A549 (cell line): Measurements from ENCODE around the gene COPS4. TPM values are rescaled to one million over a fixed set of nuclear protein-coding genes. Genes with fewer than 3 reads are reported as not detected.
A peak's percentile ranks its signal among the peaks of the same experiment; 100 is the strongest.

Source experiments
- ATAC-seq, 2 experiments: fragments of 200-7000 bp in 1 of 2; fragments of >200 bp in 1 of 2; cut with Nextera tagmentation in 1 of 2; cut with Tn5 transposase in 1 of 2; 3 replicates each; pipeline versions ENCODE4 v1.8.0 to v1.9.1; 2018 to 2020; ENCODE audit warnings: mild to moderate bottlenecking in 1 of 2, moderate library complexity in 1 of 2
- CTCF ChIA-PET: fragments of 300-600 bp; sonication (Branson Sonifier 250); formaldehyde crosslinking; extraction: SDS; loops from one replicate; lab custom pipeline; 2021; ENCODE audit warnings: antibody characterized with exemption, inconsistent platforms; lab: Yijun Ruan, JAX
- POLR2A ChIA-PET: fragments of 350-600 bp; formaldehyde crosslinking; extraction: SDS; loops from one replicate; lab custom pipeline; 2021; ENCODE audit warnings: antibody characterized with exemption, inconsistent platforms; lab: Yijun Ruan, JAX
- DNase-seq, 2 experiments: peaks; one replicate each; pipeline versions ENCODE4 v3.0.0 to v3.0.0-alpha.2; 2011 to 2016; ENCODE audit warnings: low read depth in 1 of 2, low spot score in 1 of 2
- FAIRE-seq: peaks from 2 replicates; lab custom pipeline; 2011; peaks lifted over from hg19 to GRCh38; lab: Jason Lieb, UNC
- H3K27ac ChIP-seq, 2 experiments: fragments of >200 bp; sonication (Bioruptor Twin); formaldehyde crosslinking; 3 replicates each; pipeline ENCODE4 v1.5.1; 2016 to 2017
- H3K4me1 ChIP-seq: fragments of >200 bp; sonication (Bioruptor Twin); formaldehyde crosslinking; 3 replicates; pipeline ENCODE4 v1.6.1; 2016
- H3K4me2 ChIP-seq: fragments of >200 bp; sonication (Bioruptor Twin); formaldehyde crosslinking; 3 replicates; pipeline ENCODE4 v1.6.1; 2016
- H3K4me3 ChIP-seq: fragments of >200 bp; sonication (Bioruptor Twin); formaldehyde crosslinking; 3 replicates; pipeline ENCODE4 v1.5.1; 2016
- H3K9me3 ChIP-seq: fragments of >200 bp; sonication (Bioruptor Twin); formaldehyde crosslinking; 3 replicates; pipeline ENCODE4 v1.6.1; 2016
- CBX2 ChIP-seq: fragments of 200-600 bp; sonication (generic); IDR thresholded peaks from 2 replicates; pipeline ENCODE4 v1.6.1; 2016; ENCODE audit warnings: low read depth, mild to moderate bottlenecking, borderline replicate concordance
- CEBPB ChIP-seq, 2 experiments: fragments of >200 bp in 1 of 2; sonication (Bioruptor Twin) in 1 of 2; formaldehyde crosslinking in 1 of 2; IDR thresholded peaks; 2 replicates each; pipeline ENCODE4 v1.6.1; 2012 to 2016
- CHD2 ChIP-seq: fragments of 150-350 bp; IDR thresholded peaks from 2 replicates; pipeline ENCODE4 v1.6.1; 2014; ENCODE audit warnings: low read length; ENCODE audit not compliant: partially characterized antibody
- CTCF ChIP-seq: fragments of >200 bp; sonication (Bioruptor Twin); formaldehyde crosslinking; IDR thresholded peaks from 3 replicates; pipeline ENCODE4 v1.5.1; 2016
- ELK1 ChIP-seq: fragments of 150-350 bp; IDR thresholded peaks from 2 replicates; pipeline ENCODE4 v1.6.1; 2014; ENCODE audit warnings: low read depth, mild to moderate bottlenecking, low read length
- FOSL2 ChIP-seq, 2 experiments: fragments of 450-650 bp in 1 of 2; fragments of >200 bp in 1 of 2; sonication (Bioruptor Twin) in 1 of 2; formaldehyde crosslinking; IDR thresholded peaks; 2 replicates each; pipeline versions ENCODE4 v1.5.0 to v1.6.1; 2016 to 2020; ENCODE audit warnings: mild to moderate bottlenecking in 1 of 2, moderate library complexity in 1 of 2
- JUNB ChIP-seq: fragments of >200 bp; sonication (Bioruptor Twin); formaldehyde crosslinking; IDR thresholded peaks from 2 replicates; pipeline ENCODE4 v1.6.1; 2016
- KDM1A ChIP-seq: fragments of 200-600 bp; sonication (generic); IDR thresholded peaks from 2 replicates; pipeline ENCODE4 v1.6.1; 2016; ENCODE audit warnings: low read depth, mild to moderate bottlenecking
- MAFK ChIP-seq: fragments of 450-650 bp; IDR thresholded peaks from 2 replicates; pipeline ENCODE4 v1.6.1; 2014; ENCODE audit not compliant: partially characterized antibody
- NFE2L2 ChIP-seq: fragments of 150-350 bp; conservative IDR thresholded peaks from 2 replicates; pipeline ENCODE4 v1.6.1; 2014; ENCODE audit warnings: low read length
- PHF8 ChIP-seq: fragments of 200-600 bp; sonication (generic); IDR thresholded peaks from 2 replicates; pipeline ENCODE4 v1.6.1; 2016; ENCODE audit warnings: low read depth, mild to moderate bottlenecking, antibody characterized with exemption, moderate library complexity, borderline replicate concordance
- POLR2A ChIP-seq: IDR thresholded peaks from 2 replicates; pipeline ENCODE4 v1.6.1; 2012; ENCODE audit warnings: mild to moderate bottlenecking, low read length
- POLR2AphosphoS2 ChIP-seq: conservative IDR thresholded peaks from 2 replicates; pipeline ENCODE4 v1.6.1; 2012; ENCODE audit warnings: low read length, improper control_type of control experiment, inconsistent platforms
- RAD21 ChIP-seq, 2 experiments: fragments of >200 bp in 1 of 2; sonication (Bioruptor Twin) in 1 of 2; formaldehyde crosslinking in 1 of 2; IDR thresholded peaks in 1 of 2; conservative IDR thresholded peaks in 1 of 2; 2 replicates in 1 of 2; 3 replicates in 1 of 2; pipeline ENCODE4 v1.6.1; 2012 to 2018; ENCODE audit warnings: inconsistent platforms in 1 of 2
- TFCP2L1 ChIP-seq: fragments of 250-450 bp; sonication (Bioruptor Pico); IDR thresholded peaks from 2 replicates; pipeline ENCODE4 v1.5.0; 2021; ENCODE audit warnings: mild to moderate bottlenecking
- USF2 ChIP-seq: fragments of 450-650 bp; IDR thresholded peaks from 2 replicates; pipeline ENCODE4 v1.6.1; 2014; ENCODE audit warnings: antibody characterized with exemption
- ZC3H11A ChIP-seq: fragments of 450-650 bp; IDR thresholded peaks from 2 replicates; pipeline ENCODE4 v1.6.1; 2014; ENCODE audit warnings: antibody characterized with exemption, mild to moderate bottlenecking
- WGBS: methylation state at CpG from one replicate; pipeline ENCODE4 v1.1.6; 2017; ENCODE audit errors: missing lambda C conversion rate; 5-methylcytosine and 5-hydroxymethylcytosine counted together
- polyA plus RNA-seq, 4 experiments: library from polyadenylated mRNA; depleted of rRNA in 3 of 4; stranded (reverse); fragments of >200 nt; fragmentation: RNase III in 1 of 4; extraction: RNeasy Plus Mini Kit Qiagen cat#74134 plus additional on column Dnase treatment in 1 of 4; gene quantifications; 2 replicates in 3 of 4; 3 replicates in 1 of 4; pipeline ENCODE4 v1.2.3, GENCODE V29; 2011 to 2017

Gene COPS4
- polyA plus RNA-seq, 2 of the 4 experiments (the other 2 are of a cell fraction): 36.5 to 36.8 TPM

- ChIA-PET CTCF (interaction anchor here (1.0 kb wide), 1 partner anchor 48 kb away, joined by 3 read pairs; no protein-coding TSS in a partner anchor), POLR2A (interaction anchor here (0.5 kb wide), 1 partner anchor 47 kb away, joined by 4 read pairs; no protein-coding TSS in a partner anchor)
- 98% methylated on average over 4 of the region's 4 CpGs for WGBS
- peaks cover 16% of the 10 kb centered on the region for H3K4me1 ChIP-seq
- FAIRE-seq: no peak
- no peaks in the 10 kb centered on the region for H3K9me3 ChIP-seq
- H3K27ac ChIP-seq: no peak overlapping the region
- ATAC-seq: no peak
- DNase-seq: no peak
- H3K4me2 ChIP-seq: no peak overlapping the region
- no peak overlapping the region for H3K4me3 ChIP-seq
- TF ChIP-seq ELK1 (no peak), CTCF (no peak), PHF8 (no peak), RAD21 (conservative IDR thresholded peaks at IDR 0.05 in 1 of 2, IDR thresholded peaks at IDR 0.05 in 1 of 2) (no peak), ZC3H11A (no peak)
These were observed 27.8 kb downstream of the COPS4 start for GRCh38 chr4:83062739-83063138.

- ChIA-PET CTCF (no interaction called here), POLR2A (no interaction called here)
- WGBS: 89% methylated on average over 1 of the region's 1 CpG
- ATAC-seq (no peak), FAIRE-seq (no peak), DNase-seq (no peak)
- no peak overlapping the region for H3K4me2 ChIP-seq
- TF ChIP-seq MAFK: no peak
- TF ChIP-seq CBX2: no peak
- TF ChIP-seq TFCP2L1 (CRISPR knock-in tag): no peak
- no peak for TF ChIP-seq CEBPB (IDR thresholded peaks at IDR 0.05)
- TF ChIP-seq JUNB: no peak
- TF ChIP-seq POLR2A: no peak
- TF ChIP-seq USF2: no peak
- no peak for TF ChIP-seq CHD2
- no peak for TF ChIP-seq KDM1A
- no peak for TF ChIP-seq POLR2AphosphoS2
- no peak for TF ChIP-seq ELK1
- H3K27ac ChIP-seq: no peak overlapping the region
- peaks cover 19% of the 10 kb centered on the region for H3K4me1 ChIP-seq
- no peaks in the 10 kb centered on the region for H3K9me3 ChIP-seq
- H3K4me3 ChIP-seq: no peak overlapping the region
These were observed 30.3 kb downstream of the COPS4 start for GRCh38 chr4:83065266-83065665.

- FAIRE-seq (no peak), DNase-seq (peak in 1 of 2 experiments; percentile 20), ATAC-seq (peak in 1 of 2 experiments; percentile 74; a peak in 3 of 6 replicates)
- POLR2A ChIA-PET: interaction anchor here (0.7 kb wide), 1 partner anchor 217 kb away, joined by 3 read pairs; the partner anchor contains the start of gene COQ2
- Histone ChIP-seq H3K4me1 (peaks cover 30% of the 10 kb centered on the region), H3K4me3 (no peak overlapping the region; the same call in 2 of the 3 replicates), H3K9me3 (no peaks in the 10 kb centered on the region), H3K4me2 (peak overlapping the region; percentile 73), H3K27ac (peak overlapping the region; percentile 57 to 81)
- 12% methylated on average over 10 of the region's 10 CpGs for WGBS
- peak; percentile 10; the same call in 1 of the 2 replicates for TF ChIP-seq FOSL2 (IDR thresholded peaks at IDR 0.05)
- peak; percentile 56 for TF ChIP-seq FOSL2 (CRISPR knock-in tag; IDR thresholded peaks at IDR 0.05)
- no peak for TF ChIP-seq NFE2L2
- CTCF ChIA-PET: interaction anchor here (1.4 kb wide), 1 partner anchor 43 kb away, joined by 4 read pairs; no protein-coding TSS in a partner anchor
These were observed 32.2 kb downstream of the COPS4 start for GRCh38 chr4:83067058-83067639.
